ENCODE results near the gene NAV2.
A peak's percentile ranks its signal among the peaks of the same experiment; 100 is the strongest.

NAV2 gene

GRCh38 chr11:19808076-19808911, 95.7 kb downstream of the NAV2 start:
- TF ChIP-seq, protein P1, sequence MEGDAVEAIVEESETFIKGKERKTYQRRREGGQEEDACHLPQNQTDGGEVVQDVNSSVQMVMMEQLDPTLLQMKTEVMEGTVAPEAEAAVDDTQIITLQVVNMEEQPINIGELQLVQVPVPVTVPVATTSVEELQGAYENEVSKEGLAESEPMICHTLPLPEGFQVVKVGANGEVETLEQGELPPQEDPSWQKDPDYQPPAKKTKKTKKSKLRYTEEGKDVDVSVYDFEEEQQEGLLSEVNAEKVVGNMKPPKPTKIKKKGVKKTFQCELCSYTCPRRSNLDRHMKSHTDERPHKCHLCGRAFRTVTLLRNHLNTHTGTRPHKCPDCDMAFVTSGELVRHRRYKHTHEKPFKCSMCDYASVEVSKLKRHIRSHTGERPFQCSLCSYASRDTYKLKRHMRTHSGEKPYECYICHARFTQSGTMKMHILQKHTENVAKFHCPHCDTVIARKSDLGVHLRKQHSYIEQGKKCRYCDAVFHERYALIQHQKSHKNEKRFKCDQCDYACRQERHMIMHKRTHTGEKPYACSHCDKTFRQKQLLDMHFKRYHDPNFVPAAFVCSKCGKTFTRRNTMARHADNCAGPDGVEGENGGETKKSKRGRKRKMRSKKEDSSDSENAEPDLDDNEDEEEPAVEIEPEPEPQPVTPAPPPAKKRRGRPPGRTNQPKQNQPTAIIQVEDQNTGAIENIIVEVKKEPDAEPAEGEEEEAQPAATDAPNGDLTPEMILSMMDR (IDR thresholded peaks at IDR 0.05; ENCODE audit: insufficient read depth, low read depth, low read length, missing control alignments): peak; percentile 15
- DNase-seq (ENCODE audit: low read depth): no peak
- H3K4me3 ChIP-seq (ENCODE audit: low read length): no peak overlapping the region

GRCh38 chr11:19810852-19811251, 98.2 kb downstream of the NAV2 start:
- TF ChIP-seq, protein P1 (IDR thresholded peaks at IDR 0.05; ENCODE audit: insufficient read depth, low read depth, low read length, missing control alignments): no peak
- no peak for DNase-seq (ENCODE audit: low read depth)
- H3K4me3 ChIP-seq (ENCODE audit: low read length): no peak overlapping the region

DNA sequence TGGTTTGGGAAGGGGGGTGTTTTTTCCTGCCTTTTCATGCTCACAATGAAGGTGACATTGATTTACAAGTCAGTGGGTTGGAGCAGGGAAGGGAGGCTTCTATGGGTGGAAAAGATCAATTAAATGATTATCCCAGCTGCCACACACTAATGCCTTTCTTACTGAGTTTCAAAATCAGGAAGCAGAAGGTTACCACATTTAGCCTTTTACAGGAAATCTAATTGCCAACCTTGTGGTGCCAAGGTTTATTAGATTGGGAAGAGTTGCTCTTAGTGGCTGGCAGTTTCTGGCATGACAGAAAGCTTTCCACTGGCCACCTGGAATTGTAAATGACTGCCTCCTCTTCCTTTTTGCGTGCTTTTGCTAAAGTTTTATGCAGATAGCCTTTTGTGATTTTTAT, 98.7 kb downstream of the NAV2 start:
- TF ChIP-seq, protein P1 (IDR thresholded peaks at IDR 0.05; ENCODE audit: insufficient read depth, low read depth, low read length, missing control alignments): no peak
- DNase-seq (ENCODE audit: low read depth): no peak
- H3K4me3 ChIP-seq (ENCODE audit: low read length): no peak overlapping the region

- TF ChIP-seq, protein P1 (IDR thresholded peaks at IDR 0.05; ENCODE audit: insufficient read depth, low read depth, low read length, missing control alignments): no peak
- no peak for DNase-seq (ENCODE audit: low read depth)
- H3K4me3 ChIP-seq (ENCODE audit: low read length): no peak overlapping the region
These were observed 99.5 kb downstream of the NAV2 start for GRCh38 chr11:19812096-19812495.

- no peak for DNase-seq (ENCODE audit: low read depth)
- no peak overlapping the region for H3K4me3 ChIP-seq (ENCODE audit: low read length)
- TF ChIP-seq, protein P1 (IDR thresholded peaks at IDR 0.05; ENCODE audit: insufficient read depth, low read depth, low read length, missing control alignments): no peak
These were observed 100.1 kb downstream of the NAV2 start for GRCh38 chr11:19812710-19813109.

GRCh38 chr11:19813158-19813879, 100.7 kb downstream of the NAV2 start:
- TF ChIP-seq, protein P1 (IDR thresholded peaks at IDR 0.05; ENCODE audit: insufficient read depth, low read depth, low read length, missing control alignments): no peak
- no peak overlapping the region for H3K4me3 ChIP-seq (ENCODE audit: low read length)
- no peak for DNase-seq (ENCODE audit: low read depth)
